SK-N-MC (cell line): ENCODE measurements around the gene RANBP3.

Experiments
- DNase-seq: peaks from one replicate; pipeline ENCODE4 v3.0.0-alpha.2; 2011; ENCODE audit warnings: low read depth, low spot score
- H3K27ac ChIP-seq: fragments of 200-600 bp; sonication (generic); 2 replicates; pipeline ENCODE4 v1.5.1; 2016; ENCODE audit warnings: mixed run types
- H3K36me3 ChIP-seq: fragments of 200-600 bp; sonication (generic); 2 replicates; pipeline ENCODE4 v1.6.1; 2017; ENCODE audit warnings: antibody characterized with exemption, low read length, mixed read lengths; ENCODE audit not compliant: insufficient read depth
- H3K4me3 ChIP-seq: fragments of 200-600 bp; sonication (generic); 2 replicates; pipeline ENCODE4 v1.5.1; 2016
- H3K9ac ChIP-seq: fragments of 200-600 bp; sonication (generic); 2 replicates; pipeline ENCODE4 v1.8.0; 2017; ENCODE audit warnings: mixed run types, mixed read lengths; ENCODE audit not compliant: insufficient read length
- H3K9me3 ChIP-seq: fragments of 200-600 bp; sonication (generic); 2 replicates; pipeline ENCODE4 v1.6.1; 2017; ENCODE audit warnings: low read depth, mild to moderate bottlenecking, antibody characterized with exemption, low read length, moderate library complexity, mixed read lengths
- EZH2 ChIP-seq: fragments of 200-600 bp; sonication (generic); IDR thresholded peaks from one replicate; pipeline ENCODE4 v1.6.1; 2017; ENCODE audit warnings: antibody characterized with exemption
- FOXP2 ChIP-seq: optimal IDR thresholded peaks from 2 replicates; pipeline ENCODE3; 2011; ENCODE audit warnings: mild to moderate bottlenecking, moderate library complexity; ENCODE audit not compliant: insufficient read depth; ENCODE audit errors: extremely low read length, control extremely low read depth
- POLR2AphosphoS5 ChIP-seq: IDR thresholded peaks from 2 replicates; pipeline ENCODE4 v1.6.1; 2012; ENCODE audit warnings: mild to moderate bottlenecking, low read depth, low read length, borderline replicate concordance

Gene RANBP3

DNA sequence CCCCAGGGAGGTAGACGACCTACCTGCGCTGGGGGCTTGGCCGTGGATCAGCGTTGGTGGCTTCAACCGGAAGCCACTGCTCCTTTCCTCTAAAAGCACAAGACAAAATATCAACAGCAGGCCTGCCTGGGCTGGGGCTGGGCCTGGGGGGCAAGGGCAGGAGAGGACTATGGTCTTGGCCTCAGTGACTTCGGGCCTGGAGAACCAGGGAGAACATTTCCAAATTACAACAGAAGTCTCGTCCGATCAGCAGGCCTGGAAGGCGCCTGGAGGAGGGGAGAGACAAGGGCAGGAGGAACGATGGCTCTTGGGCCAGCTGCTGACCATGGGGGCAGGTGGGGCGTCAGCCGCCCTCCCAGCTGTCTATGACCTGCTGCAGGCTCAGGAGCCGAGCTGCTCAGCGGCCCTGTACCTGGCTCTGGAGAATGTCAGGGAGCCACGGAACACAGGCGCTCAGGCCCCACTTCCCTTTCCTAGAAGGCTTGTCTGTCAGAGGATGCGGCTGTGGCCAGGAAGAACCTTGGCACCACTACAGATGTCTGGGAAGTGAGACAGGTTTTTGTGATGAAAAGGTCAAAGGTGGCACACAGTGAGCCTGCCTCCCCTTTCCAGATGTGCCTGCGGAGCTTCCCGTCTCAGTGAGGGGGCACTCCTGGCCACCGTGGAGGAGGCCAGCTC is 44.4 kb downstream of the RANBP3 start:
- peaks cover 50% of the 10 kb centered on the region for H3K36me3 ChIP-seq
- H3K9me3 ChIP-seq: no peaks in the 10 kb centered on the region
- H3K4me3 ChIP-seq: no peak overlapping the region
- no peak overlapping the region for H3K27ac ChIP-seq
- DNase-seq: no peak
- no peak overlapping the region for H3K9ac ChIP-seq
- TF ChIP-seq EZH2: no peak
- TF ChIP-seq POLR2AphosphoS5: no peak
- TF ChIP-seq FOXP2: no peak

DNA sequence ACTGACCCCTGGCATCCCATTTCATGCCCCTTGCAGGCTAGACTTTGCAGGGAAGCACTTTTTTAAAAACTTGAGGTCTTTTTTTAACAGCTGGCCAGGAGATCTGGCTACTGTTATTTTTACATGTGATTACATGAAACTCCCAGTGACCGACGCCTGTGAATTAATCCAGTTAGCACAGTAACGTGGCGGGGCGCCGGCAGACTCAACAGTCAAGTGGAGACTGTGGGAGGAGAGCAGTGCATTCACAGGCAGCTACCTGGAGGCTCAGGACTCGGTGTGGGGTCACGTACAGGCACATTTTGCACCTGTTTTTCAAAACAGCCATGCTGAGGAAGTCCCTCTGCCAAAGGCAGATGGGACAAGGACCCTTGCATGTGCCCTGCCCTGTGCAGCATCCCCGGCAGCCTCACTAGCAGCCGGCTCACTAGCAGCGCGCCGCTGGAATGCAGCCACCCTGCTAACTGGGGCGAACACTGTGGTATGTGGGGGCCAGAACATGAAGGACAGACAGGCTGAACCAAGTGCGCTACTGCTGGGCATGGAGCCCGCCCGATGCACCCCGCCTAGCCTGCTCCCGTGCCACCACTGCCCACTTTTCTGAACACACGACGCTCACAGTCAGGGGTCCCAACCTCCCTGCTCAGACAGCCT is 45.2 kb downstream of the RANBP3 start:
- Histone ChIP-seq H3K36me3 (peaks cover 53% of the 10 kb centered on the region), H3K9me3 (no peaks in the 10 kb centered on the region), H3K9ac (no peak overlapping the region), H3K4me3 (no peak overlapping the region), H3K27ac (no peak overlapping the region)
- no peak for DNase-seq
- TF ChIP-seq FOXP2 (no peak), EZH2 (no peak), POLR2AphosphoS5 (no peak)

- Histone ChIP-seq H3K9ac (no peak overlapping the region), H3K27ac (no peak overlapping the region), H3K4me3 (no peak overlapping the region), H3K9me3 (no peaks in the 10 kb centered on the region), H3K36me3 (peaks cover 53% of the 10 kb centered on the region)
- no peak for TF ChIP-seq FOXP2
- TF ChIP-seq POLR2AphosphoS5: no peak
- no peak for TF ChIP-seq EZH2
- no peak for DNase-seq
Measured at GRCh38 chr19:5932146-5932545, 45.8 kb downstream of the RANBP3 start.

DNA sequence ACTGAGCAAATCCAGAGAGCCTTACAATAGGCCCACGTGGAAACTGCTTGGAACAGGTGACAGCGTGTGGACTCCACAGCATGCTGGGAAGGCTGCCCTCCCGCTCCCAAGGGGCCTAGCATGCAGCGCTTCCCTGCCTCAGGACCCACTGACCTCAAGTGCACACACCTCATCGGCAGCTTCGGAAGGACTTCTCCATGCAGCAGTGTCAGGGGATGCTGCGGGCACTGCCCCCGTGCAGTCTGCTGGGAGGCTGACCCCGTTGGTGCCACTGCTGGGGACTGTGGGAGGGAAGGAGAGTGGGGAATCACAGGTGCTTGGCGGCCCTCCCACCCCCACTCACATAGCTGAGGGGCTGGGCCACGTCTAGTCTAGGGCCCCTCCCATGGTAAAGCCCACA is 46.7 kb downstream of the RANBP3 start:
- H3K9ac ChIP-seq: no peak overlapping the region
- H3K27ac ChIP-seq: no peak overlapping the region
- no peak for DNase-seq
- H3K9me3 ChIP-seq: no peaks in the 10 kb centered on the region
- TF ChIP-seq EZH2 (no peak), POLR2AphosphoS5 (no peak), FOXP2 (no peak)
- H3K36me3 ChIP-seq: peaks cover 60% of the 10 kb centered on the region
- H3K4me3 ChIP-seq: no peak overlapping the region

DNA sequence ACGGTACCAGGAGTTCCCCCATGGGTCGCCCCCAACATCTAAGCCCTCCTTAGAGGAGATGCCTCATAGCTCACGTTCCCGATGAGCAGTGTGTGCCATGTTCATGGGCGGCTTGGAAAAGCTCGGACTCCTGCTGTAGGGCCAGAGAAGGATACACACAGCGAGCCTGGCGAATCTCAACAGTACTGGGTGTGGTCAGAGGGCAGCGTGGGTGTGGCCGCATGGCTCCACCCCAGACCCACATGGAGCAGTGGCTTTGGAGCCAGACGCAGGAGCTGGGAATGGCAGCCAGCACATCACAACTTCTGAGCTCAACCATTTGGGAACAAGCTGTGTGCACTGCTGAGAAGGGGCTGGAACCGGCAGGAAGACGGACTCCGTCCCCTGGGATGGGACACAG is 48.3 kb downstream of the RANBP3 start:
- DNase-seq: no peak
- no peak overlapping the region for H3K27ac ChIP-seq
- H3K9me3 ChIP-seq: no peaks in the 10 kb centered on the region
- H3K4me3 ChIP-seq: no peak overlapping the region
- TF ChIP-seq POLR2AphosphoS5 (no peak), EZH2 (no peak), FOXP2 (no peak)
- H3K9ac ChIP-seq: no peak overlapping the region
- peaks cover 77% of the 10 kb centered on the region for H3K36me3 ChIP-seq

- TF ChIP-seq POLR2AphosphoS5: no peak
- TF ChIP-seq FOXP2: no peak
- no peak for TF ChIP-seq EZH2
- no peak overlapping the region for H3K27ac ChIP-seq
- peaks cover 81% of the 10 kb centered on the region for H3K36me3 ChIP-seq
- no peaks in the 10 kb centered on the region for H3K9me3 ChIP-seq
- H3K9ac ChIP-seq: no peak overlapping the region
- no peak for DNase-seq
- no peak overlapping the region for H3K4me3 ChIP-seq
Measured at GRCh38 chr19:5929179-5929578, 48.8 kb downstream of the RANBP3 start.

DNA sequence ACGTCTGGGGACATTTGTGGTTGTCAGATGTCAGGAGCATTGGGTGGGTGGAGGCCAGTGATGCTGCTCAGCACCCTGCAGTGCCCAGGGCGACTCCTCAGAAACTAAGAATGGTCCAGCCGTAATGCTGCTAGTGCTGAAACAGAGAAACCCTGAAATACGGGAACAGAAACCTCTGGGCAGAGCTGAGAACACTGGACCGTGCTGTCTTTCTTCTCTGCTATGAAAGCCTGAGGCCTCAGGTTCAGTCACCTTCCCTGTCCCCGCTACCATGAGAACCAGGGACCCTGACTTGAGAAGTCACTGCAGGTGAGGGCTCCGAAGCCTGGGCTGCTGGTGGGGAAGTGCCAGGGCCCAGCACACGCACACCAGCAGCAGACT is 50.5 kb downstream of the RANBP3 start:
- no peak overlapping the region for H3K4me3 ChIP-seq
- H3K9ac ChIP-seq: no peak overlapping the region
- no peak for DNase-seq
- peaks cover 91% of the 10 kb centered on the region for H3K36me3 ChIP-seq
- TF ChIP-seq EZH2 (no peak), POLR2AphosphoS5 (no peak)
- no peak overlapping the region for H3K27ac ChIP-seq
- H3K9me3 ChIP-seq: no peaks in the 10 kb centered on the region

- no peak for TF ChIP-seq FOXP2
- TF ChIP-seq POLR2AphosphoS5: no peak
- no peak for TF ChIP-seq EZH2
- no peak for DNase-seq
Measured at GRCh38 chr19:5926641-5927440, 51.1 kb downstream of the RANBP3 start.

More at GRCh38 chr19:5926641-5927440, 51.1 kb downstream of the RANBP3 start:
- no peaks in the 10 kb centered on the region for H3K9me3 ChIP-seq
- peaks cover 86% of the 10 kb centered on the region for H3K36me3 ChIP-seq
- H3K9ac ChIP-seq: no peak overlapping the region
- H3K4me3 ChIP-seq: no peak overlapping the region
- no peak overlapping the region for H3K27ac ChIP-seq
